Mucosa of rectum (tissue), 2 donors: Measurements from ENCODE around the gene AOX1.
"Not testable (repeated sequence)": the region's sequence is repeated elsewhere in the genome, so short reads cannot be mapped to it uniquely, and the experiment has no call there.

Experiments used
- H3K27ac ChIP-seq, 2 donors: one replicate each; pipeline ENCODE4 v1.7.0; 2013; ENCODE audit warnings: inconsistent platforms in 2 of 2, low read depth in 2 of 2, low read length in 2 of 2
- H3K27me3 ChIP-seq, 2 donors: one replicate each; pipeline ENCODE4 v1.7.0; 2013; ENCODE audit warnings: low read length in 2 of 2; ENCODE audit not compliant: control insufficient read depth in 2 of 2, insufficient read depth in 2 of 2
- H3K36me3 ChIP-seq, 2 donors: one replicate each; pipeline ENCODE4 v1.7.0; 2013; ENCODE audit warnings: low read length in 2 of 2; ENCODE audit not compliant: control insufficient read depth in 2 of 2, insufficient read depth in 2 of 2
- H3K4me1 ChIP-seq, 2 donors: one replicate each; pipeline ENCODE4 v1.7.0; 2013; ENCODE audit warnings: low read length in 2 of 2, mild to moderate bottlenecking in 1 of 2; ENCODE audit not compliant: control insufficient read depth in 2 of 2, insufficient read depth in 2 of 2
- H3K4me3 ChIP-seq, 2 donors: one replicate each; pipeline ENCODE4 v1.7.0; 2013; ENCODE audit warnings: low read length in 2 of 2
- H3K9ac ChIP-seq, 2 donors: one replicate each; pipeline ENCODE4 v1.7.0; 2013; ENCODE audit warnings: low read length in 2 of 2, low read depth in 1 of 2, mild to moderate bottlenecking in 1 of 2
- H3K9me3 ChIP-seq, 2 donors: one replicate each; pipeline ENCODE4 v1.7.0; 2013; ENCODE audit warnings: low read length in 2 of 2; ENCODE audit not compliant: control insufficient read depth in 2 of 2
- donor health status: healthy.
- donor health status: Normal muscosa, but diverticular disease.

Gene AOX1

DNA sequence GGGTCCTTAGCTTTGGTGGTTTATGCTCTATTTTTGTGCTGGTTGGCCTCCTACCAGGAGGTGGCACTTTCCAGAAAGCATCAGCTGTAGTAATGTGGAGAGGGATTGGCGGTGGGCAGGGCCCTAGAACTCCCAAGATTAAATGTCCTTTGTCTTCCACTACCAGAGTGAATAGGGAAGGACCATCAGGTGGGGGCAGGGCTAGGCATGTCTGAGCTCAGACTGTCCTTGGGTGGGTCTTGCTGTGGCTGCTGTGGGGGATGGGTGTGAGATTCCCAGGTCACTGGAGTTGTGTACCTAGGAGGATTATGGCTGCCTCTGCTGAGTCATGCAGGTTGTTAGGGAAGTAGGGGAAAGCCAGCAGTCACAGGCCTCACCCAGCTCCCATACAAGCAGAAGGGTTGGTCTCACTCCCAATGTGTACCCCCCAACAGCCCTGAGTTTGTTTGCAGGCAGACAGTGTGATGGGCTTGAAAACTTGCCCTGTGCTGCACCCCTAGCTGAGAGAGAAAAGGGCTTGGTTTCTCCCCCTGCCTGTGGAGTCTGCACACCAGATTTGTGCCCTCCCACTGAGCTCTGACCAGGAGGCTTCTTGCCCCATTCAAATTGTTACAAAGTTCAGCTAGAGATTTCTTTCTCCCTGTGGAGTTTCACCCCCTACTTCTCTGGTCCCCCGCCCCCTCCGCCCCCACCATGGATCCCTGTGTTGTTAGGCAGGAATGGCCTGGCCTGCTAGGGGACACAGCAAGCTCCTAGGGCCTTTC, 62.9 kb downstream of the AOX1 start:
- not testable (repeated sequence) for H3K36me3 ChIP-seq, H3K4me1 ChIP-seq, H3K9me3 ChIP-seq, H3K27me3 ChIP-seq, H3K4me3 ChIP-seq, H3K27ac ChIP-seq, H3K9ac ChIP-seq

DNA sequence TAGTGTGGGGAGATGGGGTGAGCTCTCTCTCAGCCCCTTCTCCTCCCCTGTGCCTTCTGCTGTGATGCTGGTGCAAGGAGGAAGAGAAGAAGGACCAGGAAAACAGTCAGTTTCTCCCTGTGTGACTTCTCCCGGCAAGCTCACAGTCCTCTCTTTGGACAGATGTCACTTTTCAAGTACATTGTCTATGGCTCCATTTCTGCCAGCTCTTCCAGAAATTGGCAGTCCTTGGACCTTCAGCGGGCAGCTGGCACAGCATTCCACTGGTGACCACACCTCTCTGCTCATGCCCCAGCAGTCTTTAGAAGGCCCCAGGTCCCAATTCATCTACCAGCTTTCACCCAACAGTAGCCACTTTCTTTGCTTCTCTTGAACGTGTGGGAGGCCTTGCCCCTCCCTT, 63.9 kb downstream of the AOX1 start:
- H3K36me3 ChIP-seq: no peaks in the 10 kb centered on the region
- no peaks in the 10 kb centered on the region for H3K27me3 ChIP-seq
- no peak overlapping the region for H3K27ac ChIP-seq

DNA sequence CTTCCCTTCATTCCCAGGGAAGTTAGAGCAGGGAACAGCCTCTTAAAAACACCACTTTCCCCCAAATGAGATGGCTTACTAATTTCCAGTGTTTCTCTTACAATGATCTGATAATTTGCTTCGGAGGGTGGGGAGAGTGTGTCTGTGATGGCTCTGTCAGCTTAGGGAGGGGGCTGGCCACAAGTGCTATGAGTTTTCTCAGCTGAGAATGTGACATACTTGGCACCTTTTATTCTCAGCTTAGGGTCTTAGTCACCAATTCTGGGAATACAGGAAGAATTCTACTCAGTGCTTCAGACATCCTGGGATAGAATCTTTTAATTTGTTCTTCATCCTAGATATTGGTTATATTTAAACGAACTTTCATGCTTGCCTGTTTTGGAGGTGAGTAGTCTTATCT, 64.4 kb downstream of the AOX1 start:
- Histone ChIP-seq H3K27me3 (no peaks in the 10 kb centered on the region), H3K36me3 (no peaks in the 10 kb centered on the region), H3K4me1 (peaks cover 0 to 3% of the 10 kb centered on the region in 2 donors), H3K4me3 (no peak overlapping the region), H3K9me3 (no peaks in the 10 kb centered on the region), H3K9ac (no peak overlapping the region), H3K27ac (no peak overlapping the region)

More for the DNA sequence above, 63.9 kb downstream of the AOX1 start:
- peaks cover 0 to 3% of the 10 kb centered on the region in 2 donors for H3K4me1 ChIP-seq
- H3K9me3 ChIP-seq: no peaks in the 10 kb centered on the region
- H3K9ac ChIP-seq: no peak overlapping the region
- H3K4me3 ChIP-seq: no peak overlapping the region

DNA sequence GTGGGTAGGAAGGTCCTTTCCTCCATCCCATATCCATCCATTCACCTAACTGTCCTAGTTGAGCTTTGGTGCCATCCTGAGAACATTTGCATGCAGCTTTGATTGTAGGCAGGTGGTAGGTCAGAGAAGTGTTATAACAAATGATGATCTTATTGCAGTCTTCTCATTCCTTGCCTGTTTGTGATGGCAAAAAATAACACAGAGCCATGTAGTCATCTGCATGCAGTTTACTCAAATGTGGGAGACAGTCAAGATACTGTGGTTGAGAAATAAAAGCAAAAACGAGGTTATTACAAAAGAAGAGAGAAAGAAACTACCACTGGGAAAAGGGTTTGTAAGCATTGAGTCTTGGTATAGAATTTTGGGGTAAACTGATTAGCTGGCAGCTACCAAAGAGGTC, 66.3 kb downstream of the AOX1 start:
- Histone ChIP-seq H3K4me3 (no peak overlapping the region), H3K27me3 (no peaks in the 10 kb centered on the region), H3K9ac (no peak overlapping the region), H3K9me3 (no peaks in the 10 kb centered on the region), H3K4me1 (peaks cover 0 to 3% of the 10 kb centered on the region in 2 donors), H3K36me3 (no peaks in the 10 kb centered on the region), H3K27ac (no peak overlapping the region)

DNA sequence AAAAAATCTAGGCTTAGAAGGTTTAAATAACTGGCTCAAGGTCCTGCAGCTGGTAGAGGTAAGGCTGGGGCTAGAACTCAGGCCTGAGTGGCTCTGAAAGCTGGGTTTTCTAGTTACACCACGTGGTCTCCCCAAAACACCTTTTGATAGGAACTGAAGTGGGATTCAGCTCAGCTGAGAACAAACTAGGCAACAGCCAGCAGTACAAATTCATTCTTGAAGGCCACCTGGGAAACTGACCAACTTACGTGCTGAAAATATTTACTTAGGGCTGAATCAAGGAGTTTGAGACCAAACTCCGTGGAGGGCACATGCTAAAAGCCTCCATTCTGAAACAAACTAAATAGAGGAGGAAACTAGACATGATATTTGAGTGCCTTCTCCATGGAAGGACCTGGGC, 67.2 kb downstream of the AOX1 start:
- Histone ChIP-seq H3K9me3 (no peaks in the 10 kb centered on the region), H3K36me3 (no peaks in the 10 kb centered on the region), H3K27me3 (no peaks in the 10 kb centered on the region), H3K9ac (no peak overlapping the region), H3K4me3 (no peak overlapping the region), H3K4me1 (peaks cover 0 to 3% of the 10 kb centered on the region in 2 donors), H3K27ac (no peak overlapping the region)

DNA sequence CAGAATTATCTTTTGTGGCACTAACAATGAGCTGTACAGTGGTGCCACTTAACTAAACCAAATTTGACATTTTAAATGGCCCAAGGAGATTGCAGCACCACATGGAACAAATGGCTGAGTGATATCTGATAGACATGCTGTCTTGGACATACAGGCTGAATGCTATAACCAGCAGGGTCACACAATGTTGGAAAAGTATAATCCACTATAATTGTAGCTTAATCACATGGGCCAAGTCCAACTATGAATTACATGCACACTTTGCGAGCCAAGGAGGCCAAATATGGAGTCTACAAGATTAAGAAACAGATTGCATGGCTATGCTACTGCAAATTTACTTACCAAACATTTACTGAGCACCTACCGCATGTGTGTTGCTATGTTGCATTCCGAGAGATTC, 69.0 kb downstream of the AOX1 start:
- no peaks in the 10 kb centered on the region for H3K36me3 ChIP-seq
- no peak overlapping the region for H3K4me3 ChIP-seq
- H3K9me3 ChIP-seq: no peaks in the 10 kb centered on the region

DNA sequence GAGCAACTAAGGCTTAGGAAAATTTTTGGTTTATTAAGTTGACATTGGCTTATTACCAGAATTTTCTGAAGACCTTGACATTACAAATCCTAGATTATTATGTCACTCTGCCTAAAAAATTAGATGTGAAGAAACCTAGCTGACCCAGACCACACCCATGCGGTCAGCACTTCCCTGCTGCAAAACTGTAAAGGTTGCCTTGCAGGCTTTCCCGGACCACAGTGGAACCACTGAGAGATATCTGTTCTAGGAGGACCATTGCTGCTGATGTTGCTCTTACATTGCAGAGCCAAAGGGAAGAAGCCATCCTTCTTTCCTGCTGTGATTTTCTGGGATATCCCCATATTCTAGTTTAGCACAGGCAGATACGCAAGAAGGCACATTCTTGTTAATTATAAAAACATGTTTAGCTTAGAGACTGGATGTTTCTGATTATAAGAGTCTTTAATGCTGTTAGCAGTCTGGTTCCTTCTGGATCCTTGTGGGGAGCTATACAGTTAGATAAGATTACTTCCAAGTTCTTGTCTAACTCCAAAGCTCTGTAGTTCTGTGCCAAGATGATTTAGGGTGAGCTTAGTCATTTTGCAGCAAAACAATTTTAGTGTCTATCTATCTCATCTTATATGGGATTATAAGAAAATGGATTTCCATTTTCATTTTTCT, 70.2 kb downstream of the AOX1 start:
- Histone ChIP-seq H3K9ac (no peak overlapping the region), H3K4me3 (no peak overlapping the region), H3K27me3 (no peaks in the 10 kb centered on the region), H3K36me3 (no peaks in the 10 kb centered on the region), H3K27ac (no peak overlapping the region), H3K4me1 (no peaks in the 10 kb centered on the region), H3K9me3 (no peaks in the 10 kb centered on the region)

More for the DNA sequence above, 69.0 kb downstream of the AOX1 start:
- no peak overlapping the region for H3K27ac ChIP-seq
- no peaks in the 10 kb centered on the region for H3K4me1 ChIP-seq
- H3K9ac ChIP-seq: no peak overlapping the region
- no peaks in the 10 kb centered on the region for H3K27me3 ChIP-seq

DNA sequence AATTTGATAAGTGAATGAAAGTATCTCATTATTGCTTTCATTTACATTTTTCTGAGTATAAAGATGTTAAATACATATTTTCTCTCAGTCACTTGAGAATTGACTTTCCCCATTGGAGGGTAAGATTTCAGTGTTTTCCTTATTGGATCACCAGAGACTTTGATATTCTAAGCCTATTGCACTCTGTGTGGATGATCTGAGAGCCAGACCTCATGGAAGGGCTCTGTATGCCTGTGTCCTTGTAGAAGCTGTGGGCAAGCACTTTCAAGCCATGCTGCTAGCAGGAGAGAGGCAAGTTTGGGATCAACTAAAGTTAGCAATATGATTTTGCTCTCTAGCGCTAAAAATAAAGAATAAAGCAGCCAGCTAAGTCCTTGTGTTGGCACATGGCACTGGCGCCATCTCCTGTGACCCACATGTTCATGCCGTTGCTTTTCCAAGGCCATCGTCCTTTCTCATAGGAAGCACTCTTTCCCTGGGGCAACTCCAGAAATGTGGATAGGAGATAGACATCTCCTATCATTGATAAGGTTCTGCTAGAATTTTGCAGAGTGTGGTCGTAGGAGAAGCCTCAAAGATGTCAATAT, 72.6 kb downstream of the AOX1 start:
- Histone ChIP-seq H3K4me1 (peaks cover 0 to 12% of the 10 kb centered on the region in 2 donors), H3K4me3 (no peak overlapping the region), H3K27me3 (no peaks in the 10 kb centered on the region), H3K27ac (no peak overlapping the region), H3K9me3 (no peaks in the 10 kb centered on the region), H3K9ac (no peak overlapping the region), H3K36me3 (no peaks in the 10 kb centered on the region)

DNA sequence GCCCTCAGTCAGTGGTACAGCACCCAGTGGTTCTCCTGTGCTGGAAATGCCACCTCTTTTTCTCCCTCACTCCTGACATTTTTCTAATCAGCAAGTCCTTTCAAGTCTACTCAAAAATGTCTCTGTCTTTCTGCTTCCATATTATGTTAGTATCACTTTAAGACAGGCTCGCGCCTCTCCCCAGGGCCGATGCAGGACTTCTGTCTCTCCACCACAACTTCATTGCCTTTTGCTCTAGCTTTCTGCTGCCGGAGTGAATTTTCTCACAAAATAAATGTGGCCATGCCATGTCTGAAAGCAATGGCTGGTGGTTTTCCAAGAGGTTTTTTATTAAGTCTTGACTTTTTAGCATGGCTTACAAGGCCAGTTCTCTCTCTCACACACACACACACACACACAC, 73.6 kb downstream of the AOX1 start:
- Histone ChIP-seq H3K27me3 (no peaks in the 10 kb centered on the region), H3K9ac (no peak overlapping the region), H3K4me1 (peaks cover 0 to 12% of the 10 kb centered on the region in 2 donors), H3K27ac (no peak overlapping the region), H3K36me3 (no peaks in the 10 kb centered on the region), H3K9me3 (no peaks in the 10 kb centered on the region), H3K4me3 (no peak overlapping the region)

DNA sequence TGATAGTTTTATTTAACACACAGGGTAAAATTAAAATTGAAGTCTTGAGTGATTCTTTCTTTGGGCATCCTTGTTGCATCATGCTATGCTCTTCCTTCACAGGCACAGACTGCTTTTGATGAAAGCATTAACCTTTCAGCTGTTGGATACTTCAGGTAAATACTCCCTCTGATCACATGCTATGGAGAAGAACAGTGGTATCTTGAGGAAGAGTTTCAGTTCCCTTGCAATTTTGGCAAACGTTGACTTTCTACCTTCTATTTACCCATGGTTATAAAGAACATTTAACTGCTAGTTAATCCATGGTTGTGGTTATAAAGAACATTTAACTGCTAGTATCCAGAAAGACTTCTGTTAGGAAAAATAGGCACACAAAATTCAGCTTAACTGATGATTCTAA, 75.7 kb downstream of the AOX1 start:
- Histone ChIP-seq H3K4me3 (no peak overlapping the region), H3K36me3 (no peaks in the 10 kb centered on the region), H3K9me3 (no peaks in the 10 kb centered on the region), H3K9ac (no peak overlapping the region), H3K27me3 (no peaks in the 10 kb centered on the region), H3K4me1 (peaks cover 0 to 12% of the 10 kb centered on the region in 2 donors), H3K27ac (no peak overlapping the region)
